TTC549 (cell line): Measurements from ENCODE around the gene RUSC1.
A peak's percentile ranks its signal among the peaks of the same experiment; 100 is the strongest.

Source experiments
- FAIRE-seq: peaks from 2 replicates; lab custom pipeline; 2012; peaks lifted over from hg19 to GRCh38; lab: Jason Lieb, UNC

The RUSC1 gene

GRCh38 chr1:155295942-155296267, 24.8 kb upstream of the RUSC1 start:
- FAIRE-seq = no peak

- FAIRE-seq = no peak
Measured at GRCh38 chr1:155296661-155297060, 24.0 kb upstream of the RUSC1 start.

GRCh38 chr1:155297384-155297783, 23.3 kb upstream of the RUSC1 start:
- FAIRE-seq = no peak

GRCh38 chr1:155300024-155300423, 20.7 kb upstream of the RUSC1 start:
- no peak for FAIRE-seq

GRCh38 chr1:155300553-155301329, 20.0 kb upstream of the RUSC1 start:
- FAIRE-seq = no peak

- no peak for FAIRE-seq
Measured at GRCh38 chr1:155301342-155301841, 19.3 kb upstream of the RUSC1 start, which contains the start of gene PKLR. Gene PKLR (minus strand): TSS chr1:155301438. CDS start chr1:155301395, 43 bp downstream.

- FAIRE-seq = no peak
Measured at GRCh38 chr1:155304558-155305063, 16.1 kb upstream of the RUSC1 start.

- FAIRE-seq = no peak
Measured at GRCh38 chr1:155305881-155306391, 14.8 kb upstream of the RUSC1 start.

GRCh38 chr1:155307247-155307740, 13.4 kb upstream of the RUSC1 start:
- no peak for FAIRE-seq

GRCh38 chr1:155308493-155309422, 11.9 kb upstream of the RUSC1 start, which contains the start of gene FDPS:
Gene FDPS (plus strand): TSS chr1:155308866. CDS start chr1:155309790, 924 bp downstream.
- peak; percentile 99 for FAIRE-seq

GRCh38 chr1:155309423-155310021, 11.2 kb upstream of the RUSC1 start:
- no peak for FAIRE-seq

GRCh38 chr1:155313261-155313660, 7.4 kb upstream of the RUSC1 start:
- no peak for FAIRE-seq

GRCh38 chr1:155316922-155317321, 3.8 kb upstream of the RUSC1 start:
- no peak for FAIRE-seq

- no peak for FAIRE-seq
Measured at GRCh38 chr1:155318082-155318481, 2.6 kb upstream of the RUSC1 start.

GRCh38 chr1:155319536-155319935, 1.2 kb upstream of the RUSC1 start:
- FAIRE-seq = no peak

GRCh38 chr1:155320252-155320651, 442 bp upstream of the RUSC1 start:
- no peak for FAIRE-seq

- FAIRE-seq = no peak
Measured at GRCh38 chr1:155321639-155322503, 1.2 kb downstream of the RUSC1 start.

GRCh38 chr1:155322571-155322952, 1.9 kb downstream of the RUSC1 start:
- no peak for FAIRE-seq

GRCh38 chr1:155322953-155323728, 2.4 kb downstream of the RUSC1 start:
- FAIRE-seq = peak; percentile 75

GRCh38 chr1:155323729-155324036, 3.0 kb downstream of the RUSC1 start:
- peak; percentile 32 for FAIRE-seq
